GM21786 (cell line): Measurements from ENCODE around the gene ADCY4.

ENCODE experiments used
- ATAC-seq: cut with Tn5 transposase; IDR thresholded peaks from one replicate; pipeline ENCODE4 v1.9.1; 2021; ENCODE audit not compliant: unreplicated experiment

The ADCY4 gene

GRCh38 chr14:24317141-24317928 is 17.5 kb downstream of the ADCY4 start:
- no peak for ATAC-seq

GRCh38 chr14:24316597-24316950 is 18.3 kb downstream of the ADCY4 start:
- no peak for ATAC-seq

- no peak for ATAC-seq
These were observed 18.9 kb downstream of the ADCY4 start for GRCh38 chr14:24315807-24316596.

- ATAC-seq: no peak
These were observed 19.5 kb downstream of the ADCY4 start for GRCh38 chr14:24315243-24315806.

GRCh38 chr14:24314377-24315193 is 20.3 kb downstream of the ADCY4 start:
- no peak for ATAC-seq

- ATAC-seq: no peak
These were observed 21.0 kb downstream of the ADCY4 start for GRCh38 chr14:24313913-24314312.

GRCh38 chr14:24312736-24313507 is 21.9 kb downstream of the ADCY4 start:
- ATAC-seq: no peak

GRCh38 chr14:24311837-24312615 is 22.8 kb downstream of the ADCY4 start:
- ATAC-seq: no peak

GRCh38 chr14:24310646-24311604 is 23.9 kb downstream of the ADCY4 start, which contains the start of gene LTB4R:
Gene LTB4R, plus strand, starts transcription at chr14:24311502. Its CDS starts 4,150 bp downstream, at chr14:24315652.
- ATAC-seq: peak; percentile 65

GRCh38 chr14:24310265-24310645 is 24.6 kb downstream of the ADCY4 start:
- ATAC-seq: no peak

- no peak for ATAC-seq
These were observed 25.2 kb downstream of the ADCY4 start, which contains the start of gene LTB4R2 for GRCh38 chr14:24309538-24310264. Gene LTB4R2, plus strand, starts transcription at chr14:24310140. Its CDS starts 525 bp downstream, at chr14:24310665.

- no peak for ATAC-seq
These were observed 26.3 kb downstream of the ADCY4 start for GRCh38 chr14:24308342-24309124.

- no peak for ATAC-seq
These were observed 27.1 kb downstream of the ADCY4 start, which contains the start of gene CIDEB for GRCh38 chr14:24307575-24308341. Gene CIDEB, minus strand, starts transcription at chr14:24307977. Its CDS starts 119 bp downstream, at chr14:24307858.

GRCh38 chr14:24307156-24307574 is 27.7 kb downstream of the ADCY4 start:
- no peak for ATAC-seq

- ATAC-seq: no peak
These were observed 30.9 kb downstream of the ADCY4 start for GRCh38 chr14:24304019-24304387.
